HEK293 (cell line): ENCODE measurements around the gene EYS.

Source experiments
- ZNF146 ChIP-seq: fragments of 450-650 bp; formaldehyde crosslinking; IDR thresholded peaks from 2 replicates; pipeline ENCODE4 v1.5.1; 2016; ENCODE audit warnings: missing biosample characterization, missing genetic modification characterization
- ZNF274 ChIP-seq, 2 experiments: fragments of 200-500 bp in 1 of 2; fragments of 450-650 bp in 1 of 2; sonication (Bioruptor generic) in 1 of 2; formaldehyde crosslinking in 1 of 2; IDR thresholded peaks; 2 replicates each; pipeline versions ENCODE4 v1.5.1 to v1.6.1; 2014 to 2016; ENCODE audit warnings: borderline replicate concordance in 1 of 2, inconsistent platforms in 1 of 2, low read length in 1 of 2, missing biosample characterization in 1 of 2, missing genetic modification characterization in 1 of 2
- TF ChIP-seq, protein P1 (sequence below): fragments of 450-650 bp; formaldehyde crosslinking; IDR thresholded peaks from 2 replicates; pipeline ENCODE4 v1.5.1; 2016; ENCODE audit warnings: missing biosample characterization, missing genetic modification characterization
- TF ChIP-seq, protein P2 (sequence below): fragments of 450-650 bp; formaldehyde crosslinking; IDR thresholded peaks from 2 replicates; pipeline ENCODE4 v1.5.1; 2016; ENCODE audit warnings: missing biosample characterization, missing genetic modification characterization
- TF ChIP-seq, protein P3 (sequence below): fragments of 450-650 bp; formaldehyde crosslinking; IDR thresholded peaks from 2 replicates; pipeline ENCODE4 v1.5.1; 2016; ENCODE audit warnings: missing biosample characterization, missing genetic modification characterization

DNA sequence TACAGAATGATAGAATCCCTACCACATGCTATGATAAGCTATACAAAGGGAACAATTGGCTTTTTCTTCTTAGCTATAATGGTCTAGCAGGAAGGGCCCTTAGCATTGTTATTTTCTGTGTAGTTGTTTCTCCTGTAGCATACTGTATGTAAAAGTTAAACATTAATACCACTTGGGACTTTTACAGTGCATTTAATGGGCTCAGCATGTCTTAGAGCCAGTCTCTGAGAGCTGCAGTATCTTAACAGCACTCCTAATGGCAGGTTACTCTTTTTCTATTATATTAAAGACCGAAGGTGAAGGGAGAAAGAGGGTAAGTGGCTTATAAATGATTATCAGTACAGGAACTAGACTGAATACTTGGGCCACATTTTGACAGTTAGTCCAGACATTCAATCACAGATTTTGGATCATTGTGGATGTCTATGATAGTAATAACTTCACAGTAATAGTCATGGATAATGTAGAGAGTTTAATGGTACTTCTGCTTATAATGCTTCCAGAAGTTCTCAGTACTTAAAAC lies 1780.7 kb downstream of the EYS start:
- TF ChIP-seq, protein P1, sequence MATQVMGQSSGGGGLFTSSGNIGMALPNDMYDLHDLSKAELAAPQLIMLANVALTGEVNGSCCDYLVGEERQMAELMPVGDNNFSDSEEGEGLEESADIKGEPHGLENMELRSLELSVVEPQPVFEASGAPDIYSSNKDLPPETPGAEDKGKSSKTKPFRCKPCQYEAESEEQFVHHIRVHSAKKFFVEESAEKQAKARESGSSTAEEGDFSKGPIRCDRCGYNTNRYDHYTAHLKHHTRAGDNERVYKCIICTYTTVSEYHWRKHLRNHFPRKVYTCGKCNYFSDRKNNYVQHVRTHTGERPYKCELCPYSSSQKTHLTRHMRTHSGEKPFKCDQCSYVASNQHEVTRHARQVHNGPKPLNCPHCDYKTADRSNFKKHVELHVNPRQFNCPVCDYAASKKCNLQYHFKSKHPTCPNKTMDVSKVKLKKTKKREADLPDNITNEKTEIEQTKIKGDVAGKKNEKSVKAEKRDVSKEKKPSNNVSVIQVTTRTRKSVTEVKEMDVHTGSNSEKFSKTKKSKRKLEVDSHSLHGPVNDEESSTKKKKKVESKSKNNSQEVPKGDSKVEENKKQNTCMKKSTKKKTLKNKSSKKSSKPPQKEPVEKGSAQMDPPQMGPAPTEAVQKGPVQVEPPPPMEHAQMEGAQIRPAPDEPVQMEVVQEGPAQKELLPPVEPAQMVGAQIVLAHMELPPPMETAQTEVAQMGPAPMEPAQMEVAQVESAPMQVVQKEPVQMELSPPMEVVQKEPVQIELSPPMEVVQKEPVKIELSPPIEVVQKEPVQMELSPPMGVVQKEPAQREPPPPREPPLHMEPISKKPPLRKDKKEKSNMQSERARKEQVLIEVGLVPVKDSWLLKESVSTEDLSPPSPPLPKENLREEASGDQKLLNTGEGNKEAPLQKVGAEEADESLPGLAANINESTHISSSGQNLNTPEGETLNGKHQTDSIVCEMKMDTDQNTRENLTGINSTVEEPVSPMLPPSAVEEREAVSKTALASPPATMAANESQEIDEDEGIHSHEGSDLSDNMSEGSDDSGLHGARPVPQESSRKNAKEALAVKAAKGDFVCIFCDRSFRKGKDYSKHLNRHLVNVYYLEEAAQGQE (tag by site-specific recombination), result no peak
- TF ChIP-seq, protein P2, sequence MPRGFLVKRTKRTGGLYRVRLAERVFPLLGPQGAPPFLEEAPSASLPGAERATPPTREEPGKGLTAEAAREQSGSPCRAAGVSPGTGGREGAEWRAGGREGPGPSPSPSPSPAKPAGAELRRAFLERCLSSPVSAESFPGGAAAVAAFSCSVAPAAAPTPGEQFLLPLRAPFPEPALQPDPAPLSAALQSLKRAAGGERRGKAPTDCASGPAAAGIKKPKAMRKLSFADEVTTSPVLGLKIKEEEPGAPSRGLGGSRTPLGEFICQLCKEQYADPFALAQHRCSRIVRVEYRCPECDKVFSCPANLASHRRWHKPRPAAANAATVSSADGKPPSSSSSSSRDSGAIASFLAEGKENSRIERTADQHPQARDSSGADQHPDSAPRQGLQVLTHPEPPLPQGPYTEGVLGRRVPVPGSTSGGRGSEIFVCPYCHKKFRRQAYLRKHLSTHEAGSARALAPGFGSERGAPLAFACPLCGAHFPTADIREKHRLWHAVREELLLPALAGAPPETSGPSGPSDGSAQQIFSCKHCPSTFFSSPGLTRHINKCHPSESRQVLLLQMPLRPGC (tag by site-specific recombination), result no peak
- TF ChIP-seq, protein P3, sequence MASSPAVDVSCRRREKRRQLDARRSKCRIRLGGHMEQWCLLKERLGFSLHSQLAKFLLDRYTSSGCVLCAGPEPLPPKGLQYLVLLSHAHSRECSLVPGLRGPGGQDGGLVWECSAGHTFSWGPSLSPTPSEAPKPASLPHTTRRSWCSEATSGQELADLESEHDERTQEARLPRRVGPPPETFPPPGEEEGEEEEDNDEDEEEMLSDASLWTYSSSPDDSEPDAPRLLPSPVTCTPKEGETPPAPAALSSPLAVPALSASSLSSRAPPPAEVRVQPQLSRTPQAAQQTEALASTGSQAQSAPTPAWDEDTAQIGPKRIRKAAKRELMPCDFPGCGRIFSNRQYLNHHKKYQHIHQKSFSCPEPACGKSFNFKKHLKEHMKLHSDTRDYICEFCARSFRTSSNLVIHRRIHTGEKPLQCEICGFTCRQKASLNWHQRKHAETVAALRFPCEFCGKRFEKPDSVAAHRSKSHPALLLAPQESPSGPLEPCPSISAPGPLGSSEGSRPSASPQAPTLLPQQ (tag by site-specific recombination), result no peak
- TF ChIP-seq ZNF146 (tag by site-specific recombination), result no peak
- TF ChIP-seq ZNF274 (IDR thresholded peaks at IDR 0.05; ENCODE audit: low read length), result no peak
- TF ChIP-seq ZNF274 (tag by site-specific recombination; IDR thresholded peaks at IDR 0.05; ENCODE audit: borderline replicate concordance), result no peak
